H9 (cell line): Measurements from ENCODE around the gene LINGO4. TPM values are rescaled to one million over a fixed set of nuclear protein-coding genes. Genes with fewer than 3 reads are reported as not detected.

ENCODE experiments used
- DNase-seq: peaks from one replicate; pipeline ENCODE4 v3.0.0-alpha.2; 2017
- H2AFZ ChIP-seq: one replicate; pipeline ENCODE4 v1.6.1; 2013; ENCODE audit warnings: mild to moderate bottlenecking, low read length, control low read depth, moderate library complexity
- H2AK5ac ChIP-seq: 2 replicates; pipeline ENCODE4 v1.6.1; 2013; ENCODE audit warnings: low read length, control low read depth, mixed read lengths; ENCODE audit not compliant: insufficient read length
- H2BK120ac ChIP-seq: one replicate; pipeline ENCODE4 v1.6.1; 2013; ENCODE audit warnings: low read depth, mild to moderate bottlenecking, low read length, control low read depth, inconsistent platforms; ENCODE audit not compliant: poor library complexity, severe bottlenecking
- H2BK12ac ChIP-seq: 2 replicates; pipeline ENCODE4 v1.6.1; 2013; ENCODE audit warnings: low read length, control low read depth, mixed read lengths, low read depth; ENCODE audit not compliant: insufficient read length
- H2BK15ac ChIP-seq: 2 replicates; pipeline ENCODE4 v1.6.1; 2013; ENCODE audit warnings: low read depth, low read length, control low read depth
- H2BK20ac ChIP-seq: one replicate; pipeline ENCODE4 v1.6.1; 2013; ENCODE audit warnings: low read depth, mild to moderate bottlenecking, low read length, control low read depth, inconsistent platforms; ENCODE audit not compliant: poor library complexity, severe bottlenecking
- H2BK5ac ChIP-seq: 2 replicates; pipeline ENCODE4 v1.6.1; 2013; ENCODE audit warnings: low read length, control low read depth, mixed read lengths; ENCODE audit not compliant: insufficient read length
- H3K14ac ChIP-seq: 2 replicates; pipeline ENCODE4 v1.6.1; 2013; ENCODE audit warnings: low read length, control low read depth; ENCODE audit not compliant: insufficient read depth
- H3K18ac ChIP-seq: 2 replicates; pipeline ENCODE4 v1.6.1; 2013; ENCODE audit warnings: low read depth, mild to moderate bottlenecking, mixed read lengths, low read length, control low read depth; ENCODE audit not compliant: insufficient read length
- H3K23ac ChIP-seq: 2 replicates; pipeline ENCODE4 v1.6.1; 2013; ENCODE audit warnings: low read length, control low read depth, mixed read lengths, low read depth; ENCODE audit not compliant: insufficient read length
- H3K23me2 ChIP-seq: 2 replicates; pipeline ENCODE4 v1.6.1; 2013; ENCODE audit warnings: low read depth, mild to moderate bottlenecking, mixed read lengths, low read length, control low read depth; ENCODE audit not compliant: insufficient read length, poor library complexity, severe bottlenecking
- H3K27ac ChIP-seq: 2 replicates; pipeline ENCODE4 v1.5.1; 2013; ENCODE audit warnings: low read length, control low read depth, mixed read lengths, low read depth; ENCODE audit not compliant: insufficient read length
- H3K27me3 ChIP-seq: 2 replicates; pipeline ENCODE4 v1.6.1; 2013; ENCODE audit warnings: low read length, control low read depth, inconsistent platforms; ENCODE audit not compliant: insufficient read depth
- H3K4ac ChIP-seq: 2 replicates; pipeline ENCODE4 v1.6.1; 2013; ENCODE audit warnings: low read depth, mild to moderate bottlenecking, control low read depth, inconsistent platforms, low read length, moderate library complexity
- H3K4me1 ChIP-seq: 2 replicates; pipeline ENCODE4 v1.6.1; 2013; ENCODE audit warnings: low read length, control low read depth, inconsistent platforms; ENCODE audit not compliant: insufficient read depth
- H3K4me2 ChIP-seq: 2 replicates; pipeline ENCODE4 v1.6.1; 2013; ENCODE audit warnings: low read length, control low read depth, mixed read lengths; ENCODE audit not compliant: insufficient read length, insufficient read depth
- H3K56ac ChIP-seq: 2 replicates; pipeline ENCODE4 v1.6.1; 2013; ENCODE audit warnings: low read depth, mild to moderate bottlenecking, mixed read lengths, low read length, control low read depth; ENCODE audit not compliant: insufficient read length
- H3K79me1 ChIP-seq: 2 replicates; pipeline ENCODE4 v1.6.1; 2013; ENCODE audit warnings: low read depth, mild to moderate bottlenecking, moderate library complexity, low read length, control low read depth, inconsistent platforms; ENCODE audit not compliant: insufficient read depth, poor library complexity, severe bottlenecking
- H3K79me2 ChIP-seq: 2 replicates; pipeline ENCODE4 v1.6.1; 2013; ENCODE audit warnings: low read length, control low read depth, inconsistent platforms; ENCODE audit not compliant: insufficient read depth
- H3K9ac ChIP-seq: 2 replicates; pipeline ENCODE4 v1.6.1; 2013; ENCODE audit warnings: low read length, control low read depth, mixed read lengths; ENCODE audit not compliant: insufficient read length; ENCODE audit errors: extremely low read depth
- H3K9me3 ChIP-seq: one replicate; pipeline ENCODE4 v1.6.1; 2013; ENCODE audit warnings: low read depth, low read length, inconsistent platforms; ENCODE audit not compliant: control insufficient read depth
- H3T11ph ChIP-seq: one replicate; pipeline ENCODE4 v1.6.1; 2013; ENCODE audit warnings: mild to moderate bottlenecking, low read length, control low read depth, inconsistent platforms
- H4K20me1 ChIP-seq: one replicate; pipeline ENCODE4 v1.6.1; 2013; ENCODE audit not compliant: control insufficient read depth, insufficient read length, insufficient read depth
- H4K5ac ChIP-seq: 2 replicates; pipeline ENCODE4 v1.6.1; 2013; ENCODE audit warnings: low read depth, mild to moderate bottlenecking, mixed read lengths, low read length, control low read depth; ENCODE audit not compliant: insufficient read length
- H4K8ac ChIP-seq: replicated peaks from 2 replicates; pipeline ENCODE4 v1.6.1; 2013; ENCODE audit warnings: low read length, control low read depth, mixed read lengths, low read depth; ENCODE audit not compliant: insufficient read length
- H4K91ac ChIP-seq: 2 replicates; pipeline ENCODE4 v1.6.1; 2013; ENCODE audit warnings: low read depth, mild to moderate bottlenecking, moderate library complexity, mixed read lengths, low read length, control low read depth; ENCODE audit not compliant: insufficient read length
- H3K27ac Mint-ChIP-seq, 3 experiments: 2 replicates in 2 of 3; 3 replicates in 1 of 3; pipeline ENCODE4 v1.8.0; 2020 to 2021; ENCODE audit warnings: mixed read lengths in 3 of 3, mild to moderate bottlenecking in 1 of 3, moderate library complexity in 1 of 3
- H3K27me3 Mint-ChIP-seq: 2 replicates; pipeline ENCODE4 v1.8.0; 2021; ENCODE audit warnings: low read depth, mild to moderate bottlenecking, moderate library complexity, mixed read lengths
- H3K36me3 Mint-ChIP-seq, 3 experiments: 2 replicates in 2 of 3; 3 replicates in 1 of 3; pipeline ENCODE4 v1.8.0; 2020 to 2021; ENCODE audit warnings: low read depth in 3 of 3, mixed read lengths in 3 of 3; ENCODE audit not compliant: insufficient read depth in 1 of 3
- H3K4me1 Mint-ChIP-seq, 2 experiments: 2 replicates each; pipeline ENCODE4 v1.8.0; 2020; ENCODE audit warnings: mixed read lengths in 2 of 2
- H3K4me3 Mint-ChIP-seq, 2 experiments: 2 replicates in 1 of 2; 3 replicates in 1 of 2; pipeline ENCODE4 v1.8.0; 2020 to 2021; ENCODE audit warnings: mild to moderate bottlenecking in 2 of 2, mixed read lengths in 2 of 2, moderate library complexity in 1 of 2
- H3K9me3 Mint-ChIP-seq, 2 experiments: 2 replicates in 1 of 2; 3 replicates in 1 of 2; pipeline ENCODE4 v1.8.0; 2020; ENCODE audit warnings: mild to moderate bottlenecking in 2 of 2, mixed read lengths in 2 of 2, moderate library complexity in 1 of 2
- CTCF ChIP-seq: fragments of 200-600 bp; sonication (generic); conservative IDR thresholded peaks from 3 replicates; pipeline ENCODE4 v1.8.0; 2021; ENCODE audit warnings: antibody characterized with exemption, mild to moderate bottlenecking
- WGBS: extraction: QIAGEN DNeasy Blood & Tissue Kit; methylation state at CpG from one replicate; pipeline ENCODE4 v1.1.7; 2013; ENCODE audit warnings: missing lambda C conversion rate, low lambda C conversion rate, mixed read lengths; ENCODE audit not compliant: insufficient read length; ENCODE audit errors: extremely low coverage; 5-methylcytosine and 5-hydroxymethylcytosine counted together
- total RNA-seq: library from RNA; stranded (reverse); gene quantifications from 2 replicates; pipeline ENCODE4 v1.2.1, GENCODE V29; 2021

LINGO4 gene
- total RNA-seq, 1 experiment from 2014 or later, result not detected

- no peak overlapping the region for H2BK12ac ChIP-seq
- no peaks in the 10 kb centered on the region for H3K79me1 ChIP-seq
- H3K4me3 Mint-ChIP-seq, result no peak overlapping the region
- no peaks in the 10 kb centered on the region for H3K79me2 ChIP-seq
- H3K4me1 Mint-ChIP-seq, result no peaks in the 10 kb centered on the region
- no peak for TF ChIP-seq CTCF
- no peak overlapping the region for H2BK5ac ChIP-seq
- no peak overlapping the region for H3K23ac ChIP-seq
- no peak overlapping the region for H3K14ac ChIP-seq
- H4K5ac ChIP-seq, result no peak overlapping the region
- no peaks in the 10 kb centered on the region for H3K27me3 ChIP-seq
- peaks cover 4 to 8% of the 10 kb centered on the region in 2 experiments; a peak in 3 of 5 replicates for H3K9me3 Mint-ChIP-seq
- DNase-seq, result no peak
- no peak overlapping the region for H3K4ac ChIP-seq
- no peak overlapping the region for H2BK120ac ChIP-seq
- no peak overlapping the region for H3K4me2 ChIP-seq
- no peak overlapping the region for H2AK5ac ChIP-seq
- no peak overlapping the region for H3K27ac Mint-ChIP-seq
- H3K9me3 ChIP-seq, result no peaks in the 10 kb centered on the region
- WGBS, result no CpG with 5 or more reads among the region's 3 CpGs
- H3K27me3 Mint-ChIP-seq, result no peaks in the 10 kb centered on the region; the same call in none of the 2 replicates
- H3K23me2 ChIP-seq, result no peaks in the 10 kb centered on the region
- H3T11ph ChIP-seq, result no peak overlapping the region
- H3K36me3 Mint-ChIP-seq, result peaks cover 10 to 52% (median 33%) of the 10 kb centered on the region in 3 experiments; a peak in 6 of 7 replicates
- no peak overlapping the region for H4K91ac ChIP-seq
- H2BK15ac ChIP-seq, result no peak overlapping the region
- no peak overlapping the region for H4K8ac ChIP-seq
- H3K18ac ChIP-seq, result no peak overlapping the region
- no peak overlapping the region for H3K9ac ChIP-seq
- no peak overlapping the region for H2BK20ac ChIP-seq
- no peaks in the 10 kb centered on the region for H3K4me1 ChIP-seq
- H3K56ac ChIP-seq, result no peak overlapping the region
- no peak overlapping the region for H3K27ac ChIP-seq
- no peaks in the 10 kb centered on the region for H4K20me1 ChIP-seq
- H2AFZ ChIP-seq, result no peak overlapping the region
These were observed 30.8 kb downstream of the LINGO4 start for GRCh38 chr1:151774256-151774922.
